Measurements from ENCODE around the gene FAM53B.

Gene FAM53B

GRCh38 chr10:124637091-124637700, 107.0 kb downstream of the FAM53B start:
- no peak for DNase-seq (ENCODE audit: low read depth, low spot score)
- in situ Hi-C loops (cut with HindIII; ENCODE audit: low sequenced_read_pairs) = no loop called here
- H3K4me3 ChIP-seq (ENCODE audit: low read depth, low read length) = no peak overlapping the region
- TF ChIP-seq CTCF (IDR thresholded peaks at IDR 0.05; ENCODE audit: low read depth, low read length) = no peak

GRCh38 chr10:124636271-124636995, 107.7 kb downstream of the FAM53B start:
- no peak overlapping the region for H3K4me3 ChIP-seq (ENCODE audit: low read depth, low read length)

GRCh38 chr10:124632566-124632965, 111.6 kb downstream of the FAM53B start:
- in situ Hi-C loops (cut with HindIII; ENCODE audit: low sequenced_read_pairs) = no loop called here
- H3K4me3 ChIP-seq (ENCODE audit: low read depth, low read length) = no peak overlapping the region
- no peak for TF ChIP-seq CTCF (IDR thresholded peaks at IDR 0.05; ENCODE audit: low read depth, low read length)
- no peak for DNase-seq (ENCODE audit: low read depth, low spot score)

More at GRCh38 chr10:124636271-124636995, 107.7 kb downstream of the FAM53B start:
- in situ Hi-C loops (cut with HindIII; ENCODE audit: low sequenced_read_pairs) = no loop called here
- no peak for TF ChIP-seq CTCF (IDR thresholded peaks at IDR 0.05; ENCODE audit: low read depth, low read length)
- DNase-seq (ENCODE audit: low read depth, low spot score) = no peak

- H3K4me3 ChIP-seq (ENCODE audit: low read depth, low read length) = no peak overlapping the region
- peak; percentile 66 for TF ChIP-seq CTCF (IDR thresholded peaks at IDR 0.05; ENCODE audit: low read depth, low read length)
- in situ Hi-C loops (cut with HindIII; ENCODE audit: low sequenced_read_pairs) = no loop called here
- peak; percentile 64 for DNase-seq (ENCODE audit: low read depth, low spot score)
Measured at GRCh38 chr10:124632064-124632531, 112.1 kb downstream of the FAM53B start.

GRCh38 chr10:124630551-124630950, 113.6 kb downstream of the FAM53B start:
- no peak for DNase-seq (ENCODE audit: low read depth, low spot score)
- no peak overlapping the region for H3K4me3 ChIP-seq (ENCODE audit: low read depth, low read length)
- no peak for TF ChIP-seq CTCF (IDR thresholded peaks at IDR 0.05; ENCODE audit: low read depth, low read length)
- in situ Hi-C loops (cut with HindIII; ENCODE audit: low sequenced_read_pairs) = no loop called here

- no peak overlapping the region for H3K4me3 ChIP-seq (ENCODE audit: low read depth, low read length)
- TF ChIP-seq CTCF (IDR thresholded peaks at IDR 0.05; ENCODE audit: low read depth, low read length) = no peak
- DNase-seq (ENCODE audit: low read depth, low spot score) = no peak
- in situ Hi-C loops (cut with HindIII; ENCODE audit: low sequenced_read_pairs) = no loop called here
Measured at GRCh38 chr10:124629842-124630241, 114.3 kb downstream of the FAM53B start.

Data from astrocyte of the spinal cord (primary cell).